Naive thymus-derived CD4-positive, alpha-beta T cell (primary cell): ENCODE measurements around the gene OLFM2. TPM values are rescaled to one million over a fixed set of nuclear protein-coding genes. Genes with fewer than 3 reads are reported as not detected.
A peak's percentile ranks its signal among the peaks of the same experiment; 100 is the strongest.

ENCODE experiments used
- ATAC-seq: fragments of 150-1000 bp; cut with Tn5 transposase; 2 replicates; pipeline ENCODE4 v1.10.0; 2021; ENCODE audit warnings: mild to moderate bottlenecking, moderate library complexity
- CTCF ChIA-PET: fragments of 350-600 bp; sonication (Branson Sonifier 250); formaldehyde crosslinking; loops from one replicate; lab custom pipeline; 2021; ENCODE audit warnings: antibody characterized with exemption; lab: Charles Lee
- POLR2A ChIA-PET: fragments of 350-600 bp; sonication (Branson Sonifier 250); formaldehyde crosslinking; loops from one replicate; lab custom pipeline; 2021; ENCODE audit warnings: antibody characterized with exemption, inconsistent platforms; lab: Charles Lee
- DNase-seq, 9 donors: peaks; one replicate each; pipeline versions ENCODE4 v3.0.0 to v3.0.0-alpha.2; 2020 to 2022; ENCODE audit warnings: mixed read lengths in 1 of 9
- H3K27ac ChIP-seq: one replicate; pipeline ENCODE4 v1.7.0; 2013; ENCODE audit warnings: mild to moderate bottlenecking, low read depth, low read length, moderate library complexity
- H3K27me3 ChIP-seq, 2 donors: one replicate each; pipeline ENCODE4 v1.7.0; 2013; ENCODE audit warnings: low read length in 2 of 2, mild to moderate bottlenecking in 2 of 2, moderate library complexity in 2 of 2; ENCODE audit not compliant: control insufficient read depth in 2 of 2, insufficient read depth in 2 of 2
- H3K36me3 ChIP-seq, 3 experiments: 1 replicate in 2 of 3; 2 replicates in 1 of 3; pipeline ENCODE4 v1.7.0; 2013; ENCODE audit warnings: low read length in 3 of 3, mild to moderate bottlenecking in 3 of 3, moderate library complexity in 1 of 3; ENCODE audit not compliant: insufficient read depth in 3 of 3, control insufficient read depth in 2 of 3
- H3K4me1 ChIP-seq, 2 donors: one replicate each; pipeline ENCODE4 v1.7.0; 2013; ENCODE audit warnings: low read length in 2 of 2, mild to moderate bottlenecking in 2 of 2, moderate library complexity in 1 of 2; ENCODE audit not compliant: control insufficient read depth in 2 of 2, insufficient read depth in 2 of 2
- H3K4me3 ChIP-seq: 2 replicates; pipeline ENCODE4 v1.7.0; 2013; ENCODE audit warnings: mild to moderate bottlenecking, low read length
- H3K9me3 ChIP-seq, 3 experiments: 1 replicate in 2 of 3; 2 replicates in 1 of 3; pipeline ENCODE4 v1.7.0; 2013; ENCODE audit warnings: low read length in 3 of 3; ENCODE audit not compliant: control insufficient read depth in 2 of 3
- H3K27ac Mint-ChIP-seq, 9 donors: one replicate each; pipeline ENCODE4 v1.8.0; 2020 to 2022; ENCODE audit warnings: mixed read lengths in 9 of 9, mild to moderate bottlenecking in 8 of 9, moderate library complexity in 5 of 9, inconsistent platforms in 2 of 9
- H3K27me3 Mint-ChIP-seq, 5 donors: one replicate each; pipeline ENCODE4 v1.8.0; 2021 to 2022; ENCODE audit warnings: mixed read lengths in 5 of 5, mild to moderate bottlenecking in 1 of 5
- H3K36me3 Mint-ChIP-seq, 5 donors: one replicate each; pipeline ENCODE4 v1.8.0; 2020 to 2022; ENCODE audit warnings: mixed read lengths in 5 of 5, mild to moderate bottlenecking in 3 of 5, inconsistent platforms in 1 of 5
- H3K4me1 Mint-ChIP-seq, 7 donors: one replicate each; pipeline ENCODE4 v1.8.0; 2020 to 2022; ENCODE audit warnings: mixed read lengths in 7 of 7, mild to moderate bottlenecking in 3 of 7, inconsistent platforms in 1 of 7
- H3K4me3 Mint-ChIP-seq, 10 donors: one replicate each; pipeline ENCODE4 v1.8.0; 2020 to 2022; ENCODE audit warnings: mild to moderate bottlenecking in 10 of 10, mixed read lengths in 10 of 10, moderate library complexity in 6 of 10, inconsistent platforms in 2 of 10
- H3K9me3 Mint-ChIP-seq, 11 donors: one replicate each; pipeline ENCODE4 v1.8.0; 2020 to 2022; ENCODE audit warnings: mixed read lengths in 11 of 11, mild to moderate bottlenecking in 4 of 11, inconsistent platforms in 1 of 11, moderate library complexity in 1 of 11
- intact Hi-C, 2 donors: fragments of 100-400 bp; cut with micrococcal nuclease; formaldehyde crosslinking; loops; one replicate each; pipeline ENCODE4 v1.15.1; 2023
- polyA plus RNA-seq, 2 donors: library from polyadenylated mRNA; unstranded; fragments of 300-500 nt; fragmentation: Illumina TruSeq; gene quantifications; one replicate each; pipeline ENCODE4 v1.2.3, GENCODE V29; 2021
- total RNA-seq, 6 experiments: library from RNA in 5 of 6; stranded (reverse) in 5 of 6; gene quantifications; 1 replicate in 5 of 6; 2 replicates in 1 of 6; pipeline ENCODE4 v1.2.3 and lab custom pipeline; 2021 to 2026

OLFM2 gene
- total and polyA plus RNA-seq, 7 experiments from 2014 or later: 6.2 to 19.4 (median 14.9) TPM

DNA sequence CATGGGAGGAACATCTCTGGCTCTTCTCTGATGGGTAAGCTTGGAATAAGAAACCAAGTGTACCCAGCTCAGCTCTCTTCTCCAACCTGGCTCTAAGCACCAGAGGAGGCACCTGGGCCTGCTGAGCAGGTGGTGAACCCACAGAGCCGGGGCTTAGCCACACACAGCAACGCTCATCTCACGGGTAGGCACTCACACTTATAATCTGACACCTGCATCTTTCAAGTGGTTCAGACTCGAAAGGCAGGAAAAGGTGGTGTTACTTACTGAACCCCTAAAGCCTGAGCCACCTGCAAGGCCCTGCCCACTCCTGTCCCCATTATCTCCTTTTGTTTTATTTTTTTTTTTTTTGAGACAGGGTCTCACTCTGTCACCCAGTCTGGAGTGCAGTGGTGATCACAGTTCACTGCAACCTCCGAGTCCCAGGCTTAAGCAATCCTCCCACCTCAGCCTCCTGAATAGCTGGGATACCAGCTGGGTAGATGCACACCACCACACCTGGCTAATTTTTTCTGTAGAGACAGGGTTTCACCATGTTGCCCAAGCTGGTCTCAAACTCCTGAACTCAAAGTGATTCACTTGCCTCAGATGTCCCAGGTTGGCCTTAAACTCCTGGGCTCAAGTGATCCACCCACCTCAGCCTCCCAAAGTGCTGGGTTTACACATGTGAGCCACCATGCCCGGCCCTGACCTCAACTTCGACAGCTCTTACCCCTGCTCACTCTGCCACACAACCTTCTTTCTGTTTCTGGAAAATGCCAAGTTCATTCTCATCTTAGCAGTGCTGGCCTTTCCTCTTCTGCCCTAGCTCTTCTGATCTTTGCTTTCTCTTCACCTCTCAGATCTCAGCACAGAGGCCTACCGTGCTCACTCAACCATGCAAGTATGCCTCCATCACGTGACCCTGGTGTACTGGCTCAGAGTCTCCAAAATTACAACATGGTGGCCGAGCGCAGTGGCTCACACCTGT lies 127.2 kb downstream of the OLFM2 start:
- H3K27ac Mint-ChIP-seq: peak overlapping the region; percentile 4 to 95 (median 85)
- Histone ChIP-seq H3K27ac (peak overlapping the region; percentile 61), H3K27me3 (no peaks in the 10 kb centered on the region), H3K4me3 (no peak overlapping the region), H3K4me1 (peaks cover 29 to 52% of the 10 kb centered on the region in 2 donors), H3K36me3 (peaks cover 4 to 23% (median 9%) of the 10 kb centered on the region in 3 experiments), H3K9me3 (no peaks in the 10 kb centered on the region)
- POLR2A ChIA-PET: interaction anchor here (1.2 to 4.5 kb wide), 5 partner anchors 9 to 40 kb away, joined by 3 to 19 read pairs (median 4); partner anchors contain the start of genes FBXL12 and ZNF846
- H3K4me1 Mint-ChIP-seq: peaks cover 9 to 50% (median 36%) of the 10 kb centered on the region in 7 donors
- DNase-seq: peak in 7 of 9 donors; percentile 38 to 73 (median 68)
- no peaks in the 10 kb centered on the region for H3K27me3 Mint-ChIP-seq
- peak overlapping the region in 9 of 10 donors; percentile 6 to 83 (median 63) for H3K4me3 Mint-ChIP-seq
- peaks cover 0 to 4% (median 0%) of the 10 kb centered on the region in 11 donors for H3K9me3 Mint-ChIP-seq
- ATAC-seq: peak; percentile 90
- CTCF ChIA-PET: interaction anchor here (0.6 to 1.9 kb wide), 3 partner anchors 9 to 279 kb away, joined by 3 to 4 read pairs (median 3); partner anchors contain the start of gene FBXL12
- intact Hi-C loops: loop anchor here in 1 of 2 donors (1.0 kb wide), 2 partner anchors 10 to 26 kb away; partner anchors contain the start of genes FBXL12 and PIN1
- H3K36me3 Mint-ChIP-seq: peaks cover 5 to 18% (median 13%) of the 10 kb centered on the region in 5 donors

- Mint-ChIP-seq H3K4me3 (peak overlapping the region in 2 of 10 donors; percentile 40 to 49), H3K36me3 (peaks cover 0 to 15% (median 8%) of the 10 kb centered on the region in 5 donors), H3K27ac (peak overlapping the region in 7 of 9 donors; percentile 78 to 95 (median 91)), H3K27me3 (no peaks in the 10 kb centered on the region), H3K4me1 (peaks cover 9 to 50% (median 36%) of the 10 kb centered on the region in 7 donors), H3K9me3 (no peaks in the 10 kb centered on the region)
- no peak overlapping the region for H3K4me3 ChIP-seq
- ATAC-seq: no peak
- H3K4me1 ChIP-seq: peaks cover 29 to 52% of the 10 kb centered on the region in 2 donors
- no peaks in the 10 kb centered on the region for H3K27me3 ChIP-seq
- H3K36me3 ChIP-seq: peaks cover 4 to 20% (median 9%) of the 10 kb centered on the region in 3 experiments
- no peaks in the 10 kb centered on the region for H3K9me3 ChIP-seq
- peak overlapping the region; percentile 59 for H3K27ac ChIP-seq
- ChIA-PET POLR2A (interaction anchor here (0.6 to 4.5 kb wide), 4 partner anchors 11 to 38 kb away, joined by 3 to 19 read pairs (median 9); partner anchors contain the start of genes FBXL12 and ZNF846), CTCF (interaction anchor here (1.6 kb wide), 1 partner anchor 11 kb away, joined by 6 read pairs; no protein-coding TSS in a partner anchor)
- DNase-seq: no peak
- intact Hi-C loops: no loop called here
These were observed 129.5 kb downstream of the OLFM2 start for GRCh38 chr19:9806803-9807202.

Other genes with a start within 250 kb of the OLFM2 start
- 10 to 100 TPM in 3 of 5 experiments, 1 to 10 TPM in 2; 5.1 to 24.8 (median 13.0) TPM for gene ZNF846, start 167.8 kb downstream of the OLFM2 start, total RNA-seq
- 10 to 100 TPM in 1 of 2 donors, 1 to 10 TPM in 1; 6.2 to 10.0 TPM for gene ZNF846, start 167.8 kb downstream of the OLFM2 start, polyA plus RNA-seq
- 10 to 100 TPM; 16.8 to 36.2 (median 34.0) TPM for gene FBXL12, start 117.4 kb downstream of the OLFM2 start, total RNA-seq
- 10 to 100 TPM in 1 of 2 donors, 1 to 10 TPM in 1; 8.5 to 16.1 TPM for gene FBXL12, start 117.4 kb downstream of the OLFM2 start, polyA plus RNA-seq
- 100 to 1,000 TPM; 182 to 375 (median 198) TPM for gene UBL5, start 108.6 kb downstream of the OLFM2 start, total RNA-seq
- gene UBL5, start 108.6 kb downstream of the OLFM2 start, polyA plus RNA-seq: 100 to 1,000 TPM; 613 to 717 TPM
- gene PIN1, start 101.2 kb downstream of the OLFM2 start, total RNA-seq: 10 to 100 TPM; 41.4 to 93.2 (median 61.1) TPM
- 10 to 100 TPM; 88.9 to 94.7 TPM for gene PIN1, start 101.2 kb downstream of the OLFM2 start, polyA plus RNA-seq
- 1 to 10 TPM in 1 of 5 experiments, under 1 TPM in 3, not detected in 1; 0.05 to 1.9 (median 0.09) TPM for gene COL5A3, start 74.0 kb upstream of the OLFM2 start, total RNA-seq
- not detected for gene COL5A3, start 74.0 kb upstream of the OLFM2 start, polyA plus RNA-seq
- gene RDH8, start 77.0 kb upstream of the OLFM2 start, total RNA-seq: not detected
- not detected for gene RDH8, start 77.0 kb upstream of the OLFM2 start, polyA plus RNA-seq
- gene SHFL, start 149.8 kb upstream of the OLFM2 start, total RNA-seq: 100 to 1,000 TPM in 3 of 5 experiments, 10 to 100 TPM in 2; 67.8 to 112 (median 102) TPM
- 10 to 100 TPM; 37.0 to 52.0 TPM for gene SHFL, start 149.8 kb upstream of the OLFM2 start, polyA plus RNA-seq
- gene ANGPTL6, start 166.2 kb upstream of the OLFM2 start, total RNA-seq: 1 to 10 TPM in 3 of 5 experiments, under 1 TPM in 2; 0.68 to 1.7 (median 1.0) TPM
- gene ANGPTL6, start 166.2 kb upstream of the OLFM2 start, polyA plus RNA-seq: under 1 TPM; 0.23 to 0.48 TPM
- 100 to 1,000 TPM in 4 of 5 experiments, 10 to 100 TPM in 1; 87.6 to 122 (median 109) TPM for gene PPAN, start 169.8 kb upstream of the OLFM2 start, total RNA-seq
- gene PPAN, start 169.8 kb upstream of the OLFM2 start, polyA plus RNA-seq: 10 to 100 TPM; 24.9 to 46.6 TPM
- gene P2RY11, start 175.2 kb upstream of the OLFM2 start, total RNA-seq: 10 to 100 TPM; 41.0 to 89.3 (median 58.9) TPM
- 1 to 10 TPM; 2.7 to 3.1 TPM for gene P2RY11, start 175.2 kb upstream of the OLFM2 start, polyA plus RNA-seq
- 100 to 1,000 TPM; 242 to 356 (median 328) TPM for gene EIF3G, start 183.4 kb upstream of the OLFM2 start, total RNA-seq
- 100 to 1,000 TPM; 240 to 294 TPM for gene EIF3G, start 183.4 kb upstream of the OLFM2 start, polyA plus RNA-seq